ENCODE data around the gene TMEM108.

The TMEM108 gene

GRCh38 chr3:133162670-133163305, 124.6 kb downstream of the TMEM108 start:
- no peak for DNase-seq (ENCODE audit: low read depth in 2 of 2)

- DNase-seq (ENCODE audit: low read depth in 2 of 2): no peak
These were observed 129.3 kb downstream of the TMEM108 start for GRCh38 chr3:133167340-133168024.

- no peak for DNase-seq (ENCODE audit: low read depth in 2 of 2)
These were observed 129.8 kb downstream of the TMEM108 start for GRCh38 chr3:133168025-133168401.

- DNase-seq (ENCODE audit: low read depth in 2 of 2): no peak
These were observed 131.3 kb downstream of the TMEM108 start for GRCh38 chr3:133169331-133170068.

- no peak for DNase-seq (ENCODE audit: low read depth in 2 of 2)
These were observed 133.6 kb downstream of the TMEM108 start for GRCh38 chr3:133171831-133172230.

- no peak for DNase-seq (ENCODE audit: low read depth in 2 of 2)
These were observed 143.4 kb downstream of the TMEM108 start for GRCh38 chr3:133181392-133182150.

- DNase-seq (ENCODE audit: low read depth in 2 of 2): no peak
These were observed 149.7 kb downstream of the TMEM108 start for GRCh38 chr3:133187870-133188379.

- DNase-seq (ENCODE audit: low read depth in 2 of 2): no peak
These were observed 150.8 kb downstream of the TMEM108 start for GRCh38 chr3:133188996-133189395.

- DNase-seq (ENCODE audit: low read depth in 2 of 2): no peak
These were observed 151.7 kb downstream of the TMEM108 start for GRCh38 chr3:133189893-133190292.

- no peak for DNase-seq (ENCODE audit: low read depth in 2 of 2)
These were observed 153.6 kb downstream of the TMEM108 start for GRCh38 chr3:133191818-133192217.

- no peak for DNase-seq (ENCODE audit: low read depth in 2 of 2)
These were observed 154.3 kb downstream of the TMEM108 start for GRCh38 chr3:133192363-133192945.

- no peak for DNase-seq (ENCODE audit: low read depth in 2 of 2)
These were observed 154.8 kb downstream of the TMEM108 start for GRCh38 chr3:133192967-133193366.

- DNase-seq (ENCODE audit: low read depth in 2 of 2): no peak
These were observed 158.3 kb downstream of the TMEM108 start for GRCh38 chr3:133196527-133196926.

GRCh38 chr3:133197619-133198018, 159.4 kb downstream of the TMEM108 start:
- no peak for DNase-seq (ENCODE audit: low read depth in 2 of 2)

- no peak for DNase-seq (ENCODE audit: low read depth in 2 of 2)
These were observed 168.7 kb downstream of the TMEM108 start for GRCh38 chr3:133206921-133207320.

GRCh38 chr3:133208184-133208583, 170.0 kb downstream of the TMEM108 start:
- DNase-seq (ENCODE audit: low read depth in 2 of 2): no peak

- no peak for DNase-seq (ENCODE audit: low read depth in 2 of 2)
These were observed 171.8 kb downstream of the TMEM108 start for GRCh38 chr3:133209871-133210550.

- DNase-seq (ENCODE audit: low read depth in 2 of 2): no peak
These were observed 172.5 kb downstream of the TMEM108 start for GRCh38 chr3:133210656-133211055.

- DNase-seq (ENCODE audit: low read depth in 2 of 2): no peak
These were observed 173.3 kb downstream of the TMEM108 start for GRCh38 chr3:133211449-133211848.

- no peak for DNase-seq (ENCODE audit: low read depth in 2 of 2)
These were observed 173.7 kb downstream of the TMEM108 start for GRCh38 chr3:133211856-133212255.

GRCh38 chr3:133213937-133214336, 175.7 kb downstream of the TMEM108 start:
- DNase-seq (ENCODE audit: low read depth in 2 of 2): no peak
